KOPT-K1 (cell line): ENCODE data around the gene DOCK2.

Source experiments
- H3K27ac ChIP-seq: fragments of 200-600 bp; sonication (generic); 2 replicates; pipeline ENCODE4 v1.5.1; 2016; ENCODE audit warnings: antibody characterized with exemption, mild to moderate bottlenecking, low read depth, low read length; ENCODE audit not compliant: poor library complexity, severe bottlenecking
- H3K36me3 ChIP-seq: fragments of 200-600 bp; sonication (generic); 2 replicates; pipeline ENCODE4 v1.5.1; 2017; ENCODE audit warnings: antibody characterized with exemption, mild to moderate bottlenecking, low read length, moderate library complexity; ENCODE audit not compliant: insufficient read depth
- H3K9me3 ChIP-seq: fragments of 200-600 bp; sonication (generic); 2 replicates; pipeline ENCODE4 v1.5.1; 2017; ENCODE audit warnings: antibody characterized with exemption, low read length, mild to moderate bottlenecking; ENCODE audit not compliant: insufficient read depth, poor library complexity, severe bottlenecking

DOCK2 gene

DNA sequence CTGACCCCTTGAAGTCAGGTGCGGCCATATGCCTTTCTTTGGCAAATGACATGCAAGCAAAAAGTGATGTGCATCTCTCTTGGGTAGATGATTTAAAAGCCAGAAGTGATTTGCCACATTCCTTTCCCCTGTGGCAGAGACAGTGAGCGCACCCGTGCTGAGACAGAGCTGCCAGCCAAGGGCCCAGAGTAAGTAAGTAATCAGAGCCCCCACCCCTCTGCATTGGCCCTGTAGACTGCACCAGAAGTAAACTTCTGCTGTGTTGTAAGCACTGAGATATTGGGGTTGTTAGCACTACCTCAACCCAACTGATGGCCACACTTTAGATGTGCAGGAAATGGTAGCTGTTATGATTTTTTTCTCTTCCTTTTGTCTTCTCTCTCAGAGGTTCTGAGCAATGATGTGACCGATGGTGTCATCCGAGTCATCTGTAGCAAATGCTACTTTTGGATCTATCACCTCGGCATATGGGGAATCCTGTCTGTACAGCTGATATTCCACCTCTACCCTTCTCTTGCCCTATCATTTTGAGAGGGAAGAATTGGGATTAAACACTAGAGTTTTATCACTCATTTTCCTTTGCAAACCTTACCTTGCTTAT lies 58.0 kb downstream of the DOCK2 start:
- H3K27ac ChIP-seq, result no peak overlapping the region
- no peaks in the 10 kb centered on the region for H3K9me3 ChIP-seq
- peaks cover 100% of the 10 kb centered on the region for H3K36me3 ChIP-seq

GRCh38 chr5:169695919-169696490 lies 58.9 kb downstream of the DOCK2 start:
- Histone ChIP-seq H3K27ac (no peak overlapping the region), H3K9me3 (no peaks in the 10 kb centered on the region), H3K36me3 (peaks cover 100% of the 10 kb centered on the region)

GRCh38 chr5:169696621-169697510 lies 59.8 kb downstream of the DOCK2 start:
- H3K27ac ChIP-seq, result no peak overlapping the region
- peaks cover 100% of the 10 kb centered on the region for H3K36me3 ChIP-seq
- no peaks in the 10 kb centered on the region for H3K9me3 ChIP-seq

DNA sequence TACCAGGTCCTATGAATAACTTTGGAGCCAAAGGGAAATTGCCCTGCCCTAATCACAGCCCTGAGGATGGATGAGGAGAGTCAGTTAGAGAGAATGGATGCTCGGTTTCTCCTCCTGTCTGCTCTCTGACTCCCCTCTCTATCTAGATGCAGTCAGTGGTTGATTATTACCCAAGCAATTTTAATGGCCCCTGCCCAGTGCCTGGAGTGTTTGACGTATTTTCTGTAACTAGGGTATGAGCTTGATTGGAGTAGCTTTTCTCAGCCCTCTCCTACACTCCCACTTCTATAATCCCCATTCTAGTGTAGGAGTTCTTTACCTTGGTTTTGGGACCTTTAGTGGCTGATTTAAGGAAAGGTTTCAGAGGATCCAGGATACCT lies 60.4 kb downstream of the DOCK2 start:
- Histone ChIP-seq H3K27ac (no peak overlapping the region), H3K9me3 (no peaks in the 10 kb centered on the region), H3K36me3 (peaks cover 100% of the 10 kb centered on the region)

DNA sequence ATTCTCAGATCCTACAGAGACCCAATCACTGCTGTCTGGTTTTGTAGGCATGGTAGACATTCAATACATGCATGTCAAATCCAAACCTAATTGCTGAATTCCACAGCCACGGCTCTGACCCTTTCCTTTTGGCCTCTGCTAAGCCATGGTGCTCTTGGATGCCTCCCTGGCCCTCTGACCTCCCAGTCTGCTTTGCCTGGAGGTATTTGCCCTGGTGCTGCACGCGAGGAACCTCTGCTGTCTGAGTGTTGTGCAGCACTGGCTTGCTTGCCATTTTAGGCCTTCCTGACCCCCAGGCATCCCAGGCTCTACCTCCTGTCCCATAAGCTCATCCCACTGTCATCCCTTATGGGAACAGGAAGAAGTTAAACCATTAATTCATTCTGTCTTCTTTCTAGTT lies 60.9 kb downstream of the DOCK2 start:
- H3K27ac ChIP-seq, result no peak overlapping the region
- H3K9me3 ChIP-seq, result no peaks in the 10 kb centered on the region
- H3K36me3 ChIP-seq, result peaks cover 100% of the 10 kb centered on the region

- Histone ChIP-seq H3K9me3 (no peaks in the 10 kb centered on the region), H3K27ac (no peak overlapping the region), H3K36me3 (peaks cover 99% of the 10 kb centered on the region)
Observed at GRCh38 chr5:169700611-169701010, 63.5 kb downstream of the DOCK2 start.

GRCh38 chr5:169701910-169702451 lies 64.9 kb downstream of the DOCK2 start:
- Histone ChIP-seq H3K27ac (no peak overlapping the region), H3K9me3 (no peaks in the 10 kb centered on the region), H3K36me3 (peaks cover 99% of the 10 kb centered on the region)

- Histone ChIP-seq H3K9me3 (no peaks in the 10 kb centered on the region), H3K36me3 (peaks cover 99% of the 10 kb centered on the region), H3K27ac (no peak overlapping the region)
Observed at GRCh38 chr5:169702693-169703481, 65.8 kb downstream of the DOCK2 start.

DNA sequence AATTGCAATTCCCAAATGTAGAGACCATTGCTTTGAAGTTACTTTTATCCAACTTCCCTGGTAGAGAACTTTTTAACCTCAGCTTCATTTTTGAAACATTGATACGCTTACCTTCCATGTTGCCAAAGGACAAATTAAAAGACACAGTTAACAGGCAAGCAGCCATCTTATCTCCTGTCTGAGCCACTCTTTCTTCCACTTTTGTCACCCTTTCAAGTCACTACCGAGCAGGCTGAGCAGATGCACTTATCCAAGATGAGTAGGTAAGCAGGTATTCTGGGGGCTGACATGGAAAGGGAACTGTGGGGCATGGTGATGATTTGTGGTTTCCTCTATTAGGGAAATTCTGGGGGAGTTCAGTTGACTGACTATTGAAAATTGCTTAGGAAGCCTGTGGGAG lies 66.7 kb downstream of the DOCK2 start:
- peaks cover 99% of the 10 kb centered on the region for H3K36me3 ChIP-seq
- H3K27ac ChIP-seq, result no peak overlapping the region
- no peaks in the 10 kb centered on the region for H3K9me3 ChIP-seq

DNA sequence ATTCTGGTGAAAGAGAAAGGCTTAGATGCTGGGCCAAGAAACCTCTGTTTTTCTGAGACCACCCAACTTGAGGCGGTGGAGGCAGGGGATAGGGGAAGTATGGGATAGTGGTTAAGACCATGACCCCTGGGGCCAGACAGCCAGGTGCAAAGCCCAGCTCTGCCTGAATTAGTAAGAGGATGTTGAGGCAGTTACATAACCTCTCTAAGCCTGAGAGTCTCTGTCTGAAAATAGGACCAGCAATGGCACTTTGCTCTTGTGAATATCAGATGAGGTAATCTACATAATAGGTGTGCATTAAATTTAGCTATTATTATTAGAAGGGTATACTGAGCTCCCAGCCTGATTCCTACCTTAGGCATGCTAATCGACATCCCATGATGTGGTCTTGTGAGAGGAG lies 68.2 kb downstream of the DOCK2 start:
- Histone ChIP-seq H3K9me3 (no peaks in the 10 kb centered on the region), H3K27ac (no peak overlapping the region), H3K36me3 (peaks cover 99% of the 10 kb centered on the region)

- Histone ChIP-seq H3K36me3 (peaks cover 99% of the 10 kb centered on the region), H3K27ac (no peak overlapping the region), H3K9me3 (no peaks in the 10 kb centered on the region)
Observed at GRCh38 chr5:169706071-169706470, 69.0 kb downstream of the DOCK2 start.

DNA sequence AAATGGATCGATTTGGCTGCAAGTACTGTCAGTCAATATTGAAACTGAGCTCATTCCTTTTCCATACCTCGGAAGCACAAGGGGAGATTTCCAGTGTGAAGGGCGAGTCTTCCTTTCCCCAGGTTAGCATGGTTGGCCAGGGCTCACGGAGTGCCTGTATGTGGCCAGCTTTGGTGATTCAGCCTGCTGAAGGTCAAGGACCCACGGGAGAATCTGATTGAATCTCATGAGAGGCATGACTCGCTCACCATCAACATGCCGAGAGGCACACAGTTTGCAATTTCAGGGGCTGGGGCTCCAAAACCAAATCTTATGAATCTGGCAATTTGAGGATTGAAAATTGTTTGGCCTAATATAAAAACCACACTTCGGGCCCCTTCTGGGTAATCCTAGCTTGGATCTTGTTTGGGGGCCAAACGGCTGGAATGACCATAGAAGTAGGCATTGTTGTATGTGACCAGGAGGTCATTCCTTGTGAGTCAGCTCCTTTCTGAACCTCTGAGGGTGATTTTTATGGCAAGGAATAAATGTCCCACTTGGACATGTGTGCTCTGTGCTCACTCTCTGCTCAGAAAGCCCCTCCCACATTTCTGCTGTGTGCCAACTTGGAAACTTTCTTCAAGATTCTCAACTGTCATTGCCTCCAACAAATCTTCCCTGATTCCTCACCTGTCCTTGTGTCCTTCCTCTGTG lies 69.8 kb downstream of the DOCK2 start:
- Histone ChIP-seq H3K36me3 (peaks cover 99% of the 10 kb centered on the region), H3K27ac (no peak overlapping the region), H3K9me3 (no peaks in the 10 kb centered on the region)

- H3K36me3 ChIP-seq, result peaks cover 99% of the 10 kb centered on the region
- H3K27ac ChIP-seq, result no peak overlapping the region
- H3K9me3 ChIP-seq, result no peaks in the 10 kb centered on the region
Observed at GRCh38 chr5:169707686-169708085, 70.6 kb downstream of the DOCK2 start.

GRCh38 chr5:169710675-169711074 lies 73.6 kb downstream of the DOCK2 start:
- Histone ChIP-seq H3K27ac (no peak overlapping the region), H3K36me3 (peaks cover 99% of the 10 kb centered on the region), H3K9me3 (no peaks in the 10 kb centered on the region)
